Panc1 (cell line): ENCODE data around the gene FAM167B. TPM values are rescaled to one million over a fixed set of nuclear protein-coding genes. Genes with fewer than 3 reads are reported as not detected.

Experiments
- ATAC-seq: fragments of 200-7000 bp; cut with Tn5 transposase; 2 replicates; pipeline ENCODE4 v1.9.1; 2020; ENCODE audit warnings: mild to moderate bottlenecking, moderate library complexity
- BruUV-seq: library from RNA; stranded (reverse); fragments of 400-500 nt; replicated peaks from 2 replicates; lab custom pipeline; 2021; lab: Mats Ljungman, UMichigan
- CTCF ChIA-PET: fragments of 300-600 bp; sonication (Branson Sonifier 250); formaldehyde crosslinking; loops from one replicate; lab custom pipeline; 2022; ENCODE audit warnings: antibody characterized with exemption; lab: Charles Lee
- POLR2A ChIA-PET: fragments of 300-600 bp; sonication (Branson Sonifier 250); formaldehyde crosslinking; loops from one replicate; lab custom pipeline; 2022; ENCODE audit warnings: antibody characterized with exemption; lab: Charles Lee
- DNase-seq: peaks from one replicate; pipeline ENCODE4 v3.0.0-alpha.2; 2010; ENCODE audit warnings: low read depth, low spot score
- H3K27ac ChIP-seq: 2 replicates; pipeline ENCODE4 v1.5.1; 2011; ENCODE audit warnings: mild to moderate bottlenecking, low read length, inconsistent platforms
- H3K27me3 ChIP-seq: fragments of 200-500 bp; sonication (Bioruptor generic); 2 replicates; pipeline ENCODE4 v1.6.0; 2014; ENCODE audit warnings: low read length, inconsistent platforms; ENCODE audit not compliant: control insufficient read depth, insufficient read depth
- H3K36me3 ChIP-seq: fragments of 200-500 bp; sonication (Bioruptor generic); 2 replicates; pipeline ENCODE4 v1.5.1; 2014; ENCODE audit warnings: inconsistent platforms, mild to moderate bottlenecking, low read length, moderate library complexity; ENCODE audit not compliant: control insufficient read depth, insufficient read depth
- H3K4me1 ChIP-seq: 2 replicates; pipeline ENCODE4 v1.5.1; 2011; ENCODE audit warnings: inconsistent platforms, mild to moderate bottlenecking, low read length, moderate library complexity; ENCODE audit not compliant: control insufficient read depth, insufficient read depth
- H3K4me3 ChIP-seq, 2 experiments: 2 replicates each; pipeline ENCODE4 v1.5.1; 2011 to 2012; ENCODE audit warnings: low read depth in 2 of 2, low read length in 2 of 2, mild to moderate bottlenecking in 2 of 2, inconsistent platforms in 1 of 2, moderate library complexity in 1 of 2
- H3K9me3 ChIP-seq: fragments of 200-500 bp; sonication (Bioruptor generic); 2 replicates; pipeline ENCODE4 v1.5.1; 2014; ENCODE audit warnings: low read depth, mild to moderate bottlenecking, inconsistent platforms, low read length, moderate library complexity; ENCODE audit not compliant: control insufficient read depth, insufficient read depth
- CTCF ChIP-seq: fragments of 450-650 bp; IDR thresholded peaks from 2 replicates; pipeline ENCODE4 v1.5.1; 2017; ENCODE audit warnings: mild to moderate bottlenecking
- POLR2AphosphoS5 ChIP-seq: IDR thresholded peaks from 2 replicates; pipeline ENCODE4 v1.6.1; 2012; ENCODE audit warnings: mild to moderate bottlenecking, low read depth, low read length, moderate library complexity
- SIN3A ChIP-seq: IDR thresholded peaks from 2 replicates; pipeline ENCODE4 v1.6.1; 2012; ENCODE audit warnings: low read depth, mild to moderate bottlenecking, low read length, moderate library complexity, borderline replicate concordance; ENCODE audit not compliant: insufficient read depth
- TCF7L2 ChIP-seq: IDR thresholded peaks from 2 replicates; pipeline ENCODE4 v1.6.1; 2011; ENCODE audit warnings: mild to moderate bottlenecking, low read depth, low read length, inconsistent platforms
- in situ Hi-C: cut with HindIII; loops from 2 replicates; pipeline ENCODE4 v1.10.0; 2016; ENCODE audit warnings: low sequenced_read_pairs, low pct_unique_long_range_greater_than_20kb
- intact Hi-C: fragments of 100-400 bp; cut with micrococcal nuclease; formaldehyde crosslinking; loops from one replicate; pipeline ENCODE4 v1.10.0; 2022; ENCODE audit not compliant: unreplicated experiment
- total RNA-seq: library from RNA; stranded (reverse); gene quantifications from one replicate; pipeline ENCODE4 v1.2.1, GENCODE V29; 2021; ENCODE audit not compliant: unreplicated experiment
- TF ChIP-seq, protein P1 (sequence below), 2 experiments: IDR thresholded peaks; 2 replicates each; pipeline ENCODE4 v1.6.1; 2011 to 2012; ENCODE audit warnings: low read depth in 2 of 2, control low read depth in 1 of 2, low read length in 1 of 2, mild to moderate bottlenecking in 1 of 2, moderate library complexity in 1 of 2; ENCODE audit not compliant: insufficient read depth in 1 of 2

The FAM167B gene
- total RNA-seq, 1 experiment from 2014 or later = 1.9 TPM

DNA sequence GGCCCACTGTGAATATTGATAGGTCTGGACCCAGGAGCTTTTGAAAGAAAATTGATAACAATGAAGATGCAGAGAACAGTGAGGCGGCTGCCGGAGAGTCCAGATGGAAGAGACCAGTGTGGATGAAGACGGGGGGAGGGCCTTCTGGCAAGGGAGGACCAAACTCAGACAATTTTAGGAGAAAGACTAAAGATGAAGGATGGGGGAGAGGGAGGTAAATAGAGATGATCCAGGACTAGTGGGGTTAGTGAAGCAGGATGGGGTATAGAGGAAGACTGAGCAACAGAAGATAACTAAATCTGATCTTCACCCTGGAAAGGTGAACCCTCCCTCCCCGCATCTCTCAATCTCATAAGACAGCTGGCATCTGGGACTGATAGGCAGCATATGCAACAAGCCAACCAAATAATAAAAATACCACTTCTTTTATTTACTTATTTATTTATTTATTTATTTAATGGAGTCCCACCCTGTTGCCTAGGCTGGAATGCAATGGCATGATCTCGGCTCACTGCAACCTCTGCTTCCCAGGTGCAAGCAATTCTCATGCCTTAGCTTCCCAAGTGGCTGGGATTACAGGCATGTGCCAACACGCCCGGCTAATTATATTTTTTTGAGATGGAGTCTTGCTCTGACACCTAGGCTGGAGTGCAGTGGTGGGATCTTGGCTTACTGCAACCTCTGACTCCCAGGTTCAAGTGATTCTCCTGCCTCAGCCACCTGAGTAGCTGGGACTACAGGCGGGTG, 14.3 kb upstream of the FAM167B start:
- in situ Hi-C loops = no loop called here
- DNase-seq (no peak), ATAC-seq (no peak)
- Histone ChIP-seq H3K36me3 (peaks cover 7% of the 10 kb centered on the region), H3K27ac (no peak overlapping the region), H3K9me3 (no peaks in the 10 kb centered on the region), H3K4me3 (no peak overlapping the region), H3K4me1 (no peaks in the 10 kb centered on the region), H3K27me3 (no peaks in the 10 kb centered on the region)
- no TSS peak for BruUV-seq
- ChIA-PET CTCF (no interaction called here), POLR2A (no interaction called here)
- TF ChIP-seq, protein P1, sequence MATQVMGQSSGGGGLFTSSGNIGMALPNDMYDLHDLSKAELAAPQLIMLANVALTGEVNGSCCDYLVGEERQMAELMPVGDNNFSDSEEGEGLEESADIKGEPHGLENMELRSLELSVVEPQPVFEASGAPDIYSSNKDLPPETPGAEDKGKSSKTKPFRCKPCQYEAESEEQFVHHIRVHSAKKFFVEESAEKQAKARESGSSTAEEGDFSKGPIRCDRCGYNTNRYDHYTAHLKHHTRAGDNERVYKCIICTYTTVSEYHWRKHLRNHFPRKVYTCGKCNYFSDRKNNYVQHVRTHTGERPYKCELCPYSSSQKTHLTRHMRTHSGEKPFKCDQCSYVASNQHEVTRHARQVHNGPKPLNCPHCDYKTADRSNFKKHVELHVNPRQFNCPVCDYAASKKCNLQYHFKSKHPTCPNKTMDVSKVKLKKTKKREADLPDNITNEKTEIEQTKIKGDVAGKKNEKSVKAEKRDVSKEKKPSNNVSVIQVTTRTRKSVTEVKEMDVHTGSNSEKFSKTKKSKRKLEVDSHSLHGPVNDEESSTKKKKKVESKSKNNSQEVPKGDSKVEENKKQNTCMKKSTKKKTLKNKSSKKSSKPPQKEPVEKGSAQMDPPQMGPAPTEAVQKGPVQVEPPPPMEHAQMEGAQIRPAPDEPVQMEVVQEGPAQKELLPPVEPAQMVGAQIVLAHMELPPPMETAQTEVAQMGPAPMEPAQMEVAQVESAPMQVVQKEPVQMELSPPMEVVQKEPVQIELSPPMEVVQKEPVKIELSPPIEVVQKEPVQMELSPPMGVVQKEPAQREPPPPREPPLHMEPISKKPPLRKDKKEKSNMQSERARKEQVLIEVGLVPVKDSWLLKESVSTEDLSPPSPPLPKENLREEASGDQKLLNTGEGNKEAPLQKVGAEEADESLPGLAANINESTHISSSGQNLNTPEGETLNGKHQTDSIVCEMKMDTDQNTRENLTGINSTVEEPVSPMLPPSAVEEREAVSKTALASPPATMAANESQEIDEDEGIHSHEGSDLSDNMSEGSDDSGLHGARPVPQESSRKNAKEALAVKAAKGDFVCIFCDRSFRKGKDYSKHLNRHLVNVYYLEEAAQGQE (IDR thresholded peaks at IDR 0.05; ENCODE audit: insufficient read depth in 1 of 2, low read depth in 2 of 2, low read length in 1 of 2) = no peak
- no peak for TF ChIP-seq SIN3A
- TF ChIP-seq TCF7L2 = no peak
- TF ChIP-seq POLR2AphosphoS5 = no peak; the same call in none of the 2 replicates
- no peak for TF ChIP-seq CTCF
- intact Hi-C loops = no loop called here

DNA sequence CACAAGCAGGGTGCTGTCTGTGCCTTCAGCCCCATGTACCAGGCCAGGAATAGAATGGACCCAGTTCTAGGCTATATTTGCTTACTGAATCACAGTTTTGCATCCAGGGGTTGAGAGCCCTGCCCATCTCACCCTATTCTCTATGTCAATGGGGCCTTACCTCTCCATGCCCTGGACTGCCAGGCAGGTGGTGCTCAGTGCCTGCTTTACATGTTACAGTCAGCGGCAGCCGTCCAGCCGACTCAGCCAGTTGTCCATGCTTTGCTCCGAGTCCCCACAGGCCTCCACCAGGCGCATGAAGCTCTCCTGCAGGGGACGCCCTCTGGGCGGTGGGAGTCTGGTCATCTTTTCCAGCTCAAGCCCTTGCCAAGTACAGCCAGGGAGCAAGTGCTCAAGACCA, 12.2 kb upstream of the FAM167B start:
- BruUV-seq = no TSS peak
- Histone ChIP-seq H3K9me3 (no peaks in the 10 kb centered on the region), H3K27me3 (no peaks in the 10 kb centered on the region), H3K36me3 (peaks cover 3% of the 10 kb centered on the region), H3K4me1 (peaks cover 1% of the 10 kb centered on the region; the same call in 1 of the 2 replicates), H3K4me3 (no peak overlapping the region), H3K27ac (no peak overlapping the region)
- POLR2A ChIA-PET = no interaction called here
- no peak for DNase-seq
- in situ Hi-C loops (no loop called here), intact Hi-C loops (no loop called here)
- no peak for TF ChIP-seq SIN3A
- TF ChIP-seq CTCF = no peak
- TF ChIP-seq TCF7L2 = no peak
- TF ChIP-seq POLR2AphosphoS5 = no peak
- TF ChIP-seq, protein P1 (IDR thresholded peaks at IDR 0.05; ENCODE audit: insufficient read depth in 1 of 2, low read depth in 2 of 2, low read length in 1 of 2) = no peak
- CTCF ChIA-PET = interaction anchor here (0.6 kb wide), 1 partner anchor 12 kb away, joined by 6 read pairs; the partner anchor contains the start of gene FAM167B
- 0 out of 2 replicates have a peak, but pooled peaks have one; percentile 19 for ATAC-seq
